ENCODE measurements around the gene LRR1.
"Not testable (repeated sequence)": the region's sequence is repeated elsewhere in the genome, so short reads cannot be mapped to it uniquely, and the experiment has no call there.

Gene LRR1

GRCh38 chr14:49598485-49599300, at the start of gene LRR1:
LRR1 (plus strand) TSS chr14:49598940; CDS start chr14:49599021, 81 bp downstream.
- peak; percentile 71 for DNase-seq (ENCODE audit: low spot score)

DNA sequence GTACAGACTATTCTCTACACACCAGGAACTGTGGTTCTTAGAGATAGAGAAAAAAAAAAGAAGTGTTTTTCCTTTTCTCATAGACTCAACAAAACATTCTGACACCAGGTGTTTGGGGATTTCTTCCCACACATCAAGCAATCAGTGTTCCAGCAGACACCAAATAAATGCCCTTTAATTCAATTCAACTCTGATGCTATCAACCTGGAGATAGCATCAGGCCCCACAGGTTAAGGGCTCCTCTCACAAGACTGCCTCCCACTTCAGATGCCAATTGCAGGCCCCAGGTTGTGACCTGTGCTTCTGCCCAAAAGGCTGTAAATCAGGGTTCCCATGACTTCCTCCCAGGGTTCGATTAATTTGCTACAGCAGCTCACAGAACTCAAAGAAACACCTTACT, 49.3 kb upstream of the LRR1 start:
- DNase-seq (ENCODE audit: low spot score): no peak

DNA sequence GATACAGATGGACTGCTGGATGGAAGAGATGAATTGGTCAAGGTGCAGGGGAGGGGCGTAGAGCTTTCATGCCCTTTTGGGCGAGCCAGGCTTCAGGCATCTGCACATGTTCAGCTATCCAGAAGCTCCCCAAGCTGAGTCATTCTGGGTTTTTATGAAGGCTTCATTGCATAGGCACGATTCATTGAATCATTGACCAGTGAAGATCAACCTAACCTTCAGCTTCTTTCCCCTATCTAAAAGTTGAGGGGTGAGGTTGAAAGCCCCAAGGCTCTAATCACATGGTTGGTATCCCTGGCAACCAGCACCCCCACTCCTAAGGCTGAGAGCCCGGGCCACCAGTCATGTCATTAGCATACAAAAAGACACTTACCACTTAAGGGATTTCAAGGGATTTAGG, 48.9 kb upstream of the LRR1 start:
- DNase-seq (ENCODE audit: low spot score): no peak

DNA sequence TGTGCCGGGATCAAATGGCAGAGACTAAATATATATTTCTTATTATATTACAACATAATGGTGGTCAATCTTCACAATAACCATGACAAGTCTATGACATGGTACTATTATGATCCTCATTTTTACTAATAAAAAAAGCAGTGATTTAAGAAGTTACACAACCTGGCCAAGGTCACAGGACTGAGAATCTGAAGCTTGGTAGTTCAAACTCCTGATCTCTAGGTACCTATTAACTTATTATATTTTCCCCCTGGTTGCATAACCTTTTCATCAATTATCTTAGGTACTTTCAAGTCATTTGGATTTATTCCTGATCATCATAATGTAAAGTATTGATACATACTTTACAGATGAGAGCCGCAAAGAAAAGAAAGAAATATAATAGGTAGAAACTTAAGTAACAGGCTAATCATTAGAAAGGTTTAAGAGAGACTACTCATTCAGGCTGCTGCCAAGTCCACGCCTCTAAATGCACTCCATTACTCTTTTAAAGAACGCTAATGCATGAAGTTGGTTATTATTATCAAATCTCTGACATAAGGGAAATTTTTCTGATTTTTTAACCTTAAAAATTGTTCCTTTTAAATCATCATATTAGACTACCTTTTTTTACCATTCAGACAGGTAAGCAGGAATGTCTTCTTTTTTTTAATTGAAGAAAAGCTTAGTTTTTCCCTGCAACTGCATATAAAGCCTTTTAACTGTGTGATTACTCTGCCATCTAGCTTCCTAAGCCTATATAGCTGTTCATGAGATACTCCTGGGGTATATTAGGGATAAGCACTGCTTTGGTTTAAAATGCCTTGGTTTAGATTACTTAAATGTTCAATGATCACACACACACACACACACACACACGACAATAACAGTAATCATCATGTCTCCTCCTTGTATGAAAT, 48.2 kb upstream of the LRR1 start:
- peak; percentile 2 for DNase-seq (ENCODE audit: low spot score)

- DNase-seq (ENCODE audit: low spot score): no peak
These were observed 47.2 kb upstream of the LRR1 start for GRCh38 chr14:49551569-49551968.

GRCh38 chr14:49553106-49553505, 45.6 kb upstream of the LRR1 start:
- no peak for DNase-seq (ENCODE audit: low spot score)

DNA sequence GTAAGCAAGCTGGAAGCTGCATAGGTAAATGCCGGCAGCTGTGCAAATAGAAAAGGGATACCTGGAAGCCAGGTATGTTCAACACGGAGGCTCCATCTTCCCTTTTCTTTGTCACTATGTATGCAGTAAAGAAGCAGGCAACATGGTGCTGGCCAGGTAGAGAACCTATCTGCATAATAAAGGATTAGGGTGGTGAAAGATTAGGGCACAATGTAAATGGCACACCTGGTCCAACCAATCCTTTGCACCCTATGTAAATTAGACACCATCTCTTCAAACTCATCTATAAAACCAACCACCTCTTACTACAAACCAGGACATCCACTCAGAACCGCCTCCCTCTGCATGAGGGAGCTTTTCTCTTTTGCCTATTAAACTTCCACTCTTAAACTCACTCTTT, 44.8 kb upstream of the LRR1 start:
- no peak for DNase-seq (ENCODE audit: low spot score)

GRCh38 chr14:49559979-49560768, 38.6 kb upstream of the LRR1 start:
- DNase-seq (ENCODE audit: low spot score): no peak

GRCh38 chr14:49566714-49567113, 32.0 kb upstream of the LRR1 start:
- DNase-seq (ENCODE audit: low spot score): no peak

GRCh38 chr14:49569281-49569680, 29.5 kb upstream of the LRR1 start:
- DNase-seq (ENCODE audit: low spot score): no peak

GRCh38 chr14:49574038-49574437, 24.7 kb upstream of the LRR1 start:
- no peak for DNase-seq (ENCODE audit: low spot score)

DNA sequence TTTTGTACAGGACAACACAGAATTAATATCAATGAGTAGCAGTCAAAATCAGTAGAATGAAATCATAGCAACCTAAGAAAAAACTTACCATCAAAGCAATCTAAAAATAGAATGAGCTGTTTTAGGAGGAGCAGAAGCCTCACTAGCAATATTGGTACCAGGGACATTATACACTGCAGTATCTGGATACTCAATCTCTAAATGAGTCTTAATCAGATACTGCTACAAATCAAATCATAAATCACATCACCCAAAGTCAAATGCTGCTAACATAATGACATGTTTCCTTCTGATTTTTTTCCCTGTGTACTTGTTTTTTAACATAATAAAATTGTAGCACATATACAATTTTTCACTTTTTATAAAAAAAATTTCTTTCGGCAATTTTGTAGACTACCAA, 20.6 kb upstream of the LRR1 start:
- no peak for DNase-seq (ENCODE audit: low spot score)

DNA sequence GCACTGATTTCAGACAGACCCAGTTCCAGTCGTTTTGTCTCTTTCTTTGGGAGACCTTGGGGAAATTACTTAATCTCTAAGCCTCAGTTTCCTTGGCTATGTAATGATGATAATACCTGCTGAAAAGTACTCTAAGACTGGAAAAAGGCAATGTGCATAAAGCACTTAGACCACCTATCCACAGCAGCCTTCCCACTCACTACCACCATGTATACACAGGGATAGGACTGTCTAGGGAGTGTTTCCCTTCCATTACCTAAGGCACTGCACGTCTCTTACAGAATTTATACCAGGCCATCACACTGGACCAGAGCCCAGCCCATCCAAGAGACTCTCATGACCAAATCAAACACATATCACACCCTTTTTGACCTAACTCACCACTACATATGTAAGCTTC, 18.9 kb upstream of the LRR1 start:
- no peak for DNase-seq (ENCODE audit: low spot score)

DNA sequence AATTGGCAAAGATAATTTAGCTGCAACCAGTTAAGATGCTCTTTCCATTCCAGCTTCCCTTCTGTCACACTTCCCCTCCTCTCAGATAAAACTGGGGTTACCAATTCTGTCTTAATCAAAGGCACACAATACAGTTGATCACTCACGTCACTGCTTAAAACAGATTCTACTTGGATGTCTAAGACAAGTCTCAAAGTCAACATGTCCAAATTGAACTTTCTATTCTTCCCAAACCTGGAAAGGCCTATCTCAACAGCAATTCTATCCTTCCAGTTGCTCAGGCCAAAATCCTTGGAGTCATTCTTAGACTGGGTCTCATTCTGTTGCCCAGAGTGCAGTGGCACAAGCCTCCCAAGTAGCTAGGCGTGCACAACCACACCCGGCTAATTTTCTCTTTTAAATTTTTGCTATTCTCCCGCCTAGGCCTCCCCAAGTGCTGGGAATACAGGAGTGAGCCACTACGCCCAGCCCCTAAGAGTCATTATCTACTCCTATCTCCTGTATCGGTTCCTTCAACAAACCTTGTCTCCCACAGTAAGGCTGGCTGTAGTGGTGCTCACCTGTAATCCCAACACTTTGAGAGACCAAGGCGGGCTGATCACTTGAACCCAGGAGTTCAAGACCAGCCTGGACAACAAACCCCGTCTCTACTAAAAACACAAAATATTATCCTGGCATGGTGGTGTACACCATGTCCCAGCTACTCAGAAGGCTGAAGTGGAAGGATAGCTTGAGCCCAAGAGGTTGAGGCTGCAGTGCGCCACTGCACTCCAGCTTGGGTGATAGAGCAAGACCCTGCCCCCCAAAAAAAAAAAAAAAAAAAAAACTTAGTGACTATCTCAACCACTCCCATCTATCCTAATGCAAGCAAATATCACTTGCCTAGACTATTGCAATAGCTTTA, 17.3 kb upstream of the LRR1 start:
- no peak for DNase-seq (ENCODE audit: low spot score)

- no peak for DNase-seq (ENCODE audit: low spot score)
These were observed 16.4 kb upstream of the LRR1 start for GRCh38 chr14:49582113-49582977.

DNA sequence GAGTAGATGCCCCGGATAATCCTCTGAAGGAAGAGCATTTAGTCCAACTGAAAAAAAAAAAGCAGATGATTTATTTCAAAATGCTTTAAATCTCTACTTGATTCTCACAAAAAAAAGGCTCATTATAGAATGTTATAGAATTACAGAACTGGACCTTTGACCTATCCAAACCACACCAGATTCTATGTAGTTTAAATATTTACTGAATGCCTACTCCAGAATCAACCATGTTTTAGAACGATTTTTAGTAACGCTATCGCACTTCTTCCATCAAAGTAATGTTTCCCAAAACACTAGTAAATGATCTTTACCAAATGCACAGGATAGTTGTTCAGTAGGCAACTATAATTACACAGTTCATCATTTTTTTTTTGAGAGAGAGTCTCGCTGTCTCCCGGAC, 15.1 kb upstream of the LRR1 start:
- no peak for DNase-seq (ENCODE audit: low spot score)

DNA sequence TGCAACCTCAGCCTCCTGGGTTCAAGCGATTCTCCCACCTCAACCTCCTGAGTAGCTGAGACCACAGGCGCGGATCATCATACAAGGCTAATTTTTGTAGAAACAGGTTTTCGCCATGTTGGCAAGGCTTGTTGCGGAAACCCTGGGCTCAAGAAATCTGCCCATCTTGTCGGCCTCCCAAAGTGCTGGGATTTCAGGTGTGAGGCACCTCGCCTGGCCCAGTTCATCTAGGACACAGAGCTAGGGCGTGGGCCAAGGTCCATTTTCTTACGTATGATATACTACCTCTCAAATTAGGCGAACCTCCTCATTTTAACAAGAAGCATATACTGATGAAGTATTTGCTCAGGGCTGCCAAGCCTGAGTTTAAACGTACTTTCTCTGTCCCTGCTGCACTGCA, 14.7 kb upstream of the LRR1 start:
- no peak for DNase-seq (ENCODE audit: low spot score)

GRCh38 chr14:49584981-49585640, 13.6 kb upstream of the LRR1 start:
- not testable (repeated sequence) for DNase-seq (ENCODE audit: low spot score)

- peak; percentile 97 for DNase-seq (ENCODE audit: low spot score)
These were observed 12.7 kb upstream of the LRR1 start, which contains the start of gene RPS29 for GRCh38 chr14:49585803-49586672. RPS29 (minus strand) TSS chr14:49586380; CDS start chr14:49586346, 34 bp downstream.
